ENCODE data around the gene PLCH2.

Gene PLCH2

GRCh38 chr1:2445823-2446215 lies 30.3 kb upstream of the PLCH2 start:
- TF ChIP-seq EZH2phosphoT487 (IDR thresholded peaks at IDR 0.05; ENCODE audit: borderline replicate concordance) (no peak), CTCF (conservative IDR thresholded peaks at IDR 0.05; ENCODE audit: low read length) (no peak)
- Histone ChIP-seq H4K20me1 (ENCODE audit: insufficient read depth, low read length, poor library complexity, severe bottlenecking) (no peaks in the 10 kb centered on the region), H2AFZ (ENCODE audit: low read length) (no peak overlapping the region), H3K27me3 (ENCODE audit: insufficient read depth, low read length, poor library complexity, severe bottlenecking) (no peaks in the 10 kb centered on the region), H3K9ac (ENCODE audit: low read depth, low read length, poor library complexity, severe bottlenecking) (no peak overlapping the region), H3K9me3 (ENCODE audit: insufficient read depth, low read depth, low read length) (no peaks in the 10 kb centered on the region), H3K36me3 (ENCODE audit: insufficient read depth, low read length) (no peaks in the 10 kb centered on the region), H3K9me2 (replicated peaks; ENCODE audit: low read depth, low read length) (no peaks in the 10 kb centered on the region), H3K4me3 (ENCODE audit: low read length, poor library complexity, severe bottlenecking) (no peak overlapping the region), H3K79me2 (ENCODE audit: insufficient read depth, low read length) (no peaks in the 10 kb centered on the region), H3K4me1 (ENCODE audit: insufficient read depth, low read length, poor library complexity, severe bottlenecking) (no peaks in the 10 kb centered on the region), H3K4me2 (ENCODE audit: low read depth, low read length, poor library complexity, severe bottlenecking) (no peak overlapping the region), H3F3A (ENCODE audit: low read depth) (no peaks in the 10 kb centered on the region)

DNA sequence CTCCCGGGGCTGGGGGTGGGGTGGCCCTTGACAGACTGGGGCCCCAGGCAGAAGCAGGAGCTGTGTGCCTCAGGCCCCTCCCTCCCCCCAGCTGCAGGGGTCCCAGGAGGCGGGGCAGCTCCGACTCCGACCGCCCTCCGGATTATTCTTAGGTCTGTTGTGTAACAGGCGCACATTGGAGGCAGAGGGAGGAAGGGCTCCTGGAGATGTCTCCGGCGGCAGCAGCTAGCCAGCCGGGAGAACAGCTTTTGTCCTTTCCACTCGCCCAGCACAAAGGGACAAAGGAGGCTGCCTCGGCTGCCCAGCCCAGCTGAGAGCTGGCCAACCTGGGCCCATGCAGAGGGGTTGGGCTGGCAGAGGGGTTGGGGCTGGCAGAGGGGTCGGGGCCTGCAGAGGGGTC lies 29.7 kb upstream of the PLCH2 start:
- TF ChIP-seq EZH2phosphoT487 (IDR thresholded peaks at IDR 0.05; ENCODE audit: borderline replicate concordance), result no peak
- Histone ChIP-seq H3K4me1 (ENCODE audit: insufficient read depth, low read length, poor library complexity, severe bottlenecking) (no peaks in the 10 kb centered on the region), H3K36me3 (ENCODE audit: insufficient read depth, low read length) (no peaks in the 10 kb centered on the region), H3K4me2 (ENCODE audit: low read depth, low read length, poor library complexity, severe bottlenecking) (no peak overlapping the region), H3F3A (ENCODE audit: low read depth) (no peaks in the 10 kb centered on the region), H3K27me3 (ENCODE audit: insufficient read depth, low read length, poor library complexity, severe bottlenecking) (no peaks in the 10 kb centered on the region), H2AFZ (ENCODE audit: low read length) (no peak overlapping the region), H3K9me3 (ENCODE audit: insufficient read depth, low read depth, low read length) (no peaks in the 10 kb centered on the region), H3K9me2 (replicated peaks; ENCODE audit: low read depth, low read length) (no peaks in the 10 kb centered on the region), H3K4me3 (ENCODE audit: low read length, poor library complexity, severe bottlenecking) (no peak overlapping the region), H3K9ac (ENCODE audit: low read depth, low read length, poor library complexity, severe bottlenecking) (no peak overlapping the region), H3K79me2 (ENCODE audit: insufficient read depth, low read length) (no peaks in the 10 kb centered on the region), H4K20me1 (ENCODE audit: insufficient read depth, low read length, poor library complexity, severe bottlenecking) (no peaks in the 10 kb centered on the region)

DNA sequence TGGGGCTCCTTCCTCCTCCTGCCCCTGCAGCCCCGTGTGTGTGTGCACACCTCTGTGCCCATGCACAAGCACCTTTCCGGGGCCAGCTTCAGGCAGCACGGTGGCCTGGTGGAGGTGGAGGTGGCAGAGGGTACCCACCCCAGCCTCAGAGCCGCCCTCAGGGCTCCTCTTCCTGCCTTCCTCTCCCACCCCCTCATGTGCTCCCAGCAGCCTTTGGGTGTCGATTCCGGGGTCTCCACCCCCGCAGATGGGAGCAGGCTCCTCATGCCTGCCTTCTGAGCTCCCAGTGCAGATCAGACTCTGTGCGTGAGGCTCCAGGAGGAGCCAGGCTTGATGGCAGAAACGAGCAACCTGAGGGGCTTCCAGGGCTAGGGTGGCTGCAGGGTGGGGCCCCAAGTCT lies 29.2 kb upstream of the PLCH2 start:
- H3K4me3 ChIP-seq (ENCODE audit: low read length, poor library complexity, severe bottlenecking), result no peak overlapping the region
- TF ChIP-seq CTCF (conservative IDR thresholded peaks at IDR 0.05; ENCODE audit: low read length), result no peak
- TF ChIP-seq EZH2phosphoT487 (IDR thresholded peaks at IDR 0.05; ENCODE audit: borderline replicate concordance), result no peak
- no peak overlapping the region for H2AFZ ChIP-seq (ENCODE audit: low read length)
- H3K4me2 ChIP-seq (ENCODE audit: low read depth, low read length, poor library complexity, severe bottlenecking), result no peak overlapping the region
- H4K20me1 ChIP-seq (ENCODE audit: insufficient read depth, low read length, poor library complexity, severe bottlenecking), result no peaks in the 10 kb centered on the region
- H3K27me3 ChIP-seq (ENCODE audit: insufficient read depth, low read length, poor library complexity, severe bottlenecking), result no peaks in the 10 kb centered on the region
- no peaks in the 10 kb centered on the region for H3K79me2 ChIP-seq (ENCODE audit: insufficient read depth, low read length)
- no peaks in the 10 kb centered on the region for H3K4me1 ChIP-seq (ENCODE audit: insufficient read depth, low read length, poor library complexity, severe bottlenecking)
- no peaks in the 10 kb centered on the region for H3F3A ChIP-seq (ENCODE audit: low read depth)
- H3K36me3 ChIP-seq (ENCODE audit: insufficient read depth, low read length), result no peaks in the 10 kb centered on the region
- no peaks in the 10 kb centered on the region for H3K9me2 ChIP-seq (replicated peaks; ENCODE audit: low read depth, low read length)
- H3K9ac ChIP-seq (ENCODE audit: low read depth, low read length, poor library complexity, severe bottlenecking), result no peak overlapping the region
- H3K9me3 ChIP-seq (ENCODE audit: insufficient read depth, low read depth, low read length), result no peaks in the 10 kb centered on the region

GRCh38 chr1:2447276-2448097 lies 28.6 kb upstream of the PLCH2 start:
- no peak for TF ChIP-seq CTCF (conservative IDR thresholded peaks at IDR 0.05; ENCODE audit: low read length)
- no peak for TF ChIP-seq EZH2phosphoT487 (IDR thresholded peaks at IDR 0.05; ENCODE audit: borderline replicate concordance)
- no peak overlapping the region for H3K4me3 ChIP-seq (ENCODE audit: low read length, poor library complexity, severe bottlenecking)
- H3F3A ChIP-seq (ENCODE audit: low read depth), result no peaks in the 10 kb centered on the region
- H3K9me2 ChIP-seq (replicated peaks; ENCODE audit: low read depth, low read length), result no peaks in the 10 kb centered on the region
- H3K79me2 ChIP-seq (ENCODE audit: insufficient read depth, low read length), result no peaks in the 10 kb centered on the region
- no peak overlapping the region for H3K9ac ChIP-seq (ENCODE audit: low read depth, low read length, poor library complexity, severe bottlenecking)
- H3K4me2 ChIP-seq (ENCODE audit: low read depth, low read length, poor library complexity, severe bottlenecking), result no peak overlapping the region
- H3K4me1 ChIP-seq (ENCODE audit: insufficient read depth, low read length, poor library complexity, severe bottlenecking), result no peaks in the 10 kb centered on the region
- H3K27me3 ChIP-seq (ENCODE audit: insufficient read depth, low read length, poor library complexity, severe bottlenecking), result no peaks in the 10 kb centered on the region
- no peak overlapping the region for H2AFZ ChIP-seq (ENCODE audit: low read length)
- H3K36me3 ChIP-seq (ENCODE audit: insufficient read depth, low read length), result no peaks in the 10 kb centered on the region
- H4K20me1 ChIP-seq (ENCODE audit: insufficient read depth, low read length, poor library complexity, severe bottlenecking), result no peaks in the 10 kb centered on the region
- no peaks in the 10 kb centered on the region for H3K9me3 ChIP-seq (ENCODE audit: insufficient read depth, low read depth, low read length)
